HepG2 (cell line): ENCODE measurements around the gene IL22RA1.

Source experiments
- ATF7 ChIP-seq, 2 experiments: fragments of 450-650 bp in 1 of 2; sonication (generic) in 1 of 2; formaldehyde crosslinking in 1 of 2; IDR thresholded peaks; 2 replicates each; pipeline versions ENCODE4 v1.4.0 to v1.6.1; 2016 to 2020; ENCODE audit warnings: antibody characterized with exemption in 1 of 2, mild to moderate bottlenecking in 1 of 2, missing genetic modification reagents in 1 of 2
- ISL2 ChIP-seq: sonication (generic); formaldehyde crosslinking; IDR thresholded peaks from 2 replicates; pipeline ENCODE4 v1.5.0; 2020; ENCODE audit warnings: missing genetic modification reagents
- NFYB ChIP-seq: sonication (generic); formaldehyde crosslinking; IDR thresholded peaks from 2 replicates; pipeline ENCODE4 v1.4.0; 2020; ENCODE audit warnings: missing genetic modification reagents
- POLR2AphosphoS5 ChIP-seq: IDR thresholded peaks from 2 replicates; pipeline ENCODE4 v1.6.1; 2012; ENCODE audit warnings: low read depth, low read length
- WIZ ChIP-seq: sonication (generic); formaldehyde crosslinking; IDR thresholded peaks from 2 replicates; pipeline ENCODE4 v1.5.1; 2020; ENCODE audit warnings: mild to moderate bottlenecking, missing genetic modification reagents
- ZNF777 ChIP-seq: sonication (generic); formaldehyde crosslinking; IDR thresholded peaks from 2 replicates; pipeline ENCODE4 v1.4.0; 2020; ENCODE audit warnings: missing genetic modification reagents
- ZSCAN21 ChIP-seq: sonication (generic); formaldehyde crosslinking; IDR thresholded peaks from 2 replicates; pipeline ENCODE4 v1.8.0; 2022; ENCODE audit warnings: mild to moderate bottlenecking, missing genetic modification reagents, moderate library complexity, borderline replicate concordance
- TF ChIP-seq, protein P1 (sequence below): sonication (generic); formaldehyde crosslinking; IDR thresholded peaks from 2 replicates; pipeline ENCODE4 v1.5.1; 2020; ENCODE audit warnings: missing genetic modification reagents, mild to moderate bottlenecking, borderline replicate concordance
- TF ChIP-seq, protein P2 (sequence below), 2 experiments: sonication (generic) in 1 of 2; formaldehyde crosslinking in 1 of 2; IDR thresholded peaks; 2 replicates each; pipeline versions ENCODE4 v1.5.1 to v1.6.1; 2011 to 2020; ENCODE audit warnings: borderline replicate concordance in 1 of 2, low read depth in 1 of 2, low read length in 1 of 2, mild to moderate bottlenecking in 1 of 2, missing genetic modification reagents in 1 of 2, moderate library complexity in 1 of 2
- TF ChIP-seq, protein P3 (sequence below): sonication (generic); formaldehyde crosslinking; IDR thresholded peaks from 2 replicates; pipeline ENCODE4 v1.8.1; 2023; ENCODE audit warnings: mild to moderate bottlenecking, inconsistent platforms, moderate library complexity, missing genetic modification reagents, borderline replicate concordance
- TF ChIP-seq, protein P4 (sequence below): sonication (generic); formaldehyde crosslinking; IDR thresholded peaks from 2 replicates; pipeline ENCODE4 v1.4.0; 2020; ENCODE audit warnings: missing genetic modification reagents
- TF ChIP-seq, protein P5 (sequence below): sonication (generic); formaldehyde crosslinking; IDR thresholded peaks from 2 replicates; pipeline ENCODE4 v1.4.0; 2020; ENCODE audit warnings: missing genetic modification reagents

DNA sequence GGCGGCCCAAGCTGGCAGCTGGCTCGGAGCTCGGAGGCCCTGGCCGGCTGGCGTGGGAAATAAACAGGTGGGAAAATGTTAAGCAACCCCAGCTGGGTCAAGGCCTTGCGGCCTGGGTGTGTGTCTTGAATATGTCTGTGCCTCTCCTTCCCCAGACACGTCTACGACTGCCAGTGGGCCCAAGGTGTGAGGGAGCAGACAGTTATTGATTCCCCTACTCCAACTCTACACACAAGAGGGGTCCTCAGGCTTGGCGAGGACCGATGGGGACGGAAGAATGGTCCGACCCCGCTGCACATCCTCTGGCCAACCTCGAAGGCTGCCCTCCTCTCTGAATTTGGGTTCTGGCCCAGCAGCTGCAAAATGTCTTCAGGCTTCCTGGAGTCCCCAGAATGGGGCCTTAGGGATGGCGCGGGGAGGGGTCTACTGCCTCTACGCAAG is 2.2 kb downstream of the IL22RA1 start:
- TF ChIP-seq, protein P1, sequence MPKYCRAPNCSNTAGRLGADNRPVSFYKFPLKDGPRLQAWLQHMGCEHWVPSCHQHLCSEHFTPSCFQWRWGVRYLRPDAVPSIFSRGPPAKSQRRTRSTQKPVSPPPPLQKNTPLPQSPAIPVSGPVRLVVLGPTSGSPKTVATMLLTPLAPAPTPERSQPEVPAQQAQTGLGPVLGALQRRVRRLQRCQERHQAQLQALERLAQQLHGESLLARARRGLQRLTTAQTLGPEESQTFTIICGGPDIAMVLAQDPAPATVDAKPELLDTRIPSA (CRISPR knock-in tag), result no peak
- TF ChIP-seq POLR2AphosphoS5, result no peak
- TF ChIP-seq ATF7 (IDR thresholded peaks at IDR 0.05), result no peak
- no peak for TF ChIP-seq ATF7 (CRISPR knock-in tag; IDR thresholded peaks at IDR 0.05)
- TF ChIP-seq, protein P2, sequence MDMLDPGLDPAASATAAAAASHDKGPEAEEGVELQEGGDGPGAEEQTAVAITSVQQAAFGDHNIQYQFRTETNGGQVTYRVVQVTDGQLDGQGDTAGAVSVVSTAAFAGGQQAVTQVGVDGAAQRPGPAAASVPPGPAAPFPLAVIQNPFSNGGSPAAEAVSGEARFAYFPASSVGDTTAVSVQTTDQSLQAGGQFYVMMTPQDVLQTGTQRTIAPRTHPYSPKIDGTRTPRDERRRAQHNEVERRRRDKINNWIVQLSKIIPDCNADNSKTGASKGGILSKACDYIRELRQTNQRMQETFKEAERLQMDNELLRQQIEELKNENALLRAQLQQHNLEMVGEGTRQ (IDR thresholded peaks at IDR 0.05; ENCODE audit: low read depth, low read length), result no peak
- TF ChIP-seq, protein P2 (CRISPR knock-in tag; IDR thresholded peaks at IDR 0.05; ENCODE audit: borderline replicate concordance), result no peak
- TF ChIP-seq, protein P3, sequence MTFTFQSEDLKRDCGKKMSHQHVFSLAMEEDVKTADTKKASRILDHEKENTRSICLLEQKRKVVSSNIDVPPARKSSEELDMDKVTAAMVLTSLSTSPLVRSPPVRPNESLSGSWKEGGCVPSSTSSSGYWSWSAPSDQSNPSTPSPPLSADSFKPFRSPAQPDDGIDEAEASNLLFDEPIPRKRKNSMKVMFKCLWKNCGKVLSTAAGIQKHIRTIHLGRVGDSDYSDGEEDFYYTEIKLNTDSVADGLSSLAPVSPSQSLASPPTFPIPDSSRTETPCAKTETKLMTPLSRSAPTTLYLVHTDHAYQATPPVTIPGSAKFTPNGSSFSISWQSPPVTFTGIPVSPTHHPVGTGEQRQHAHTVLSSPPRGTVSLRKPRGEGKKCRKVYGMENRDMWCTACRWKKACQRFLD, result no peak
- TF ChIP-seq ZSCAN21, result no peak
- TF ChIP-seq, protein P4, sequence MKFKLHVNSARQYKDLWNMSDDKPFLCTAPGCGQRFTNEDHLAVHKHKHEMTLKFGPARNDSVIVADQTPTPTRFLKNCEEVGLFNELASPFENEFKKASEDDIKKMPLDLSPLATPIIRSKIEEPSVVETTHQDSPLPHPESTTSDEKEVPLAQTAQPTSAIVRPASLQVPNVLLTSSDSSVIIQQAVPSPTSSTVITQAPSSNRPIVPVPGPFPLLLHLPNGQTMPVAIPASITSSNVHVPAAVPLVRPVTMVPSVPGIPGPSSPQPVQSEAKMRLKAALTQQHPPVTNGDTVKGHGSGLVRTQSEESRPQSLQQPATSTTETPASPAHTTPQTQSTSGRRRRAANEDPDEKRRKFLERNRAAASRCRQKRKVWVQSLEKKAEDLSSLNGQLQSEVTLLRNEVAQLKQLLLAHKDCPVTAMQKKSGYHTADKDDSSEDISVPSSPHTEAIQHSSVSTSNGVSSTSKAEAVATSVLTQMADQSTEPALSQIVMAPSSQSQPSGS (CRISPR knock-in tag), result no peak
- TF ChIP-seq, protein P5, sequence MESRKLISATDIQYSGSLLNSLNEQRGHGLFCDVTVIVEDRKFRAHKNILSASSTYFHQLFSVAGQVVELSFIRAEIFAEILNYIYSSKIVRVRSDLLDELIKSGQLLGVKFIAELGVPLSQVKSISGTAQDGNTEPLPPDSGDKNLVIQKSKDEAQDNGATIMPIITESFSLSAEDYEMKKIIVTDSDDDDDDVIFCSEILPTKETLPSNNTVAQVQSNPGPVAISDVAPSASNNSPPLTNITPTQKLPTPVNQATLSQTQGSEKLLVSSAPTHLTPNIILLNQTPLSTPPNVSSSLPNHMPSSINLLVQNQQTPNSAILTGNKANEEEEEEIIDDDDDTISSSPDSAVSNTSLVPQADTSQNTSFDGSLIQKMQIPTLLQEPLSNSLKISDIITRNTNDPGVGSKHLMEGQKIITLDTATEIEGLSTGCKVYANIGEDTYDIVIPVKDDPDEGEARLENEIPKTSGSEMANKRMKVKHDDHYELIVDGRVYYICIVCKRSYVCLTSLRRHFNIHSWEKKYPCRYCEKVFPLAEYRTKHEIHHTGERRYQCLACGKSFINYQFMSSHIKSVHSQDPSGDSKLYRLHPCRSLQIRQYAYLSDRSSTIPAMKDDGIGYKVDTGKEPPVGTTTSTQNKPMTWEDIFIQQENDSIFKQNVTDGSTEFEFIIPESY (CRISPR knock-in tag), result no peak
- TF ChIP-seq NFYB (CRISPR knock-in tag), result no peak
- no peak for TF ChIP-seq WIZ (CRISPR knock-in tag)
- TF ChIP-seq ZNF777 (CRISPR knock-in tag), result no peak
- TF ChIP-seq ISL2, result no peak
